Adipocyte (in vitro differentiated cells): ENCODE results near the gene SERAC1.
A peak's percentile ranks its signal among the peaks of the same experiment; 100 is the strongest.

Experiments used
- DNase-seq: peaks from one replicate; pipeline ENCODE4 v3.0.0-alpha.2; 2015; ENCODE audit warnings: low read depth
- H3K27me3 ChIP-seq: replicated peaks from 2 replicates; pipeline ENCODE4 v1.7.0; 2013; ENCODE audit warnings: mild to moderate bottlenecking, low read length, moderate library complexity; ENCODE audit not compliant: control insufficient read depth, insufficient read depth
- H3K36me3 ChIP-seq: 2 replicates; pipeline ENCODE4 v1.7.0; 2013; ENCODE audit warnings: low read length, mild to moderate bottlenecking, moderate library complexity; ENCODE audit not compliant: control insufficient read depth, insufficient read depth, severe bottlenecking
- H3K4me1 ChIP-seq: 2 replicates; pipeline ENCODE4 v1.7.0; 2013; ENCODE audit warnings: mild to moderate bottlenecking, low read length, moderate library complexity; ENCODE audit not compliant: control insufficient read depth, insufficient read depth
- H3K4me3 ChIP-seq: 2 replicates; pipeline ENCODE4 v1.7.0; 2013; ENCODE audit warnings: mild to moderate bottlenecking, low read length, moderate library complexity
- H3K9ac ChIP-seq: 2 replicates; pipeline ENCODE4 v1.7.0; 2013; ENCODE audit warnings: mild to moderate bottlenecking, low read length, moderate library complexity
- H3K9me3 ChIP-seq: 2 replicates; pipeline ENCODE4 v1.7.0; 2013; ENCODE audit warnings: mild to moderate bottlenecking, low read length, moderate library complexity; ENCODE audit not compliant: control insufficient read depth

Gene SERAC1

GRCh38 chr6:158118886-158119285, 49.2 kb downstream of the SERAC1 start:
- Histone ChIP-seq H3K27me3 (no peaks in the 10 kb centered on the region), H3K4me1 (peaks cover 2% of the 10 kb centered on the region), H3K9me3 (no peaks in the 10 kb centered on the region), H3K36me3 (peaks cover 33% of the 10 kb centered on the region), H3K9ac (no peak overlapping the region), H3K4me3 (no peak overlapping the region)
- no peak for DNase-seq

- Histone ChIP-seq H3K4me1 (no peaks in the 10 kb centered on the region), H3K9me3 (no peaks in the 10 kb centered on the region), H3K36me3 (peaks cover 51% of the 10 kb centered on the region), H3K9ac (no peak overlapping the region), H3K27me3 (no peaks in the 10 kb centered on the region), H3K4me3 (no peak overlapping the region)
- DNase-seq: no peak
Observed at GRCh38 chr6:158115508-158115907, 52.6 kb downstream of the SERAC1 start.

- DNase-seq: no peak
- H3K4me1 ChIP-seq: no peaks in the 10 kb centered on the region
- H3K9me3 ChIP-seq: no peaks in the 10 kb centered on the region
- peaks cover 51% of the 10 kb centered on the region for H3K36me3 ChIP-seq
- no peak overlapping the region for H3K4me3 ChIP-seq
- no peak overlapping the region for H3K9ac ChIP-seq
- H3K27me3 ChIP-seq: no peaks in the 10 kb centered on the region
Observed at GRCh38 chr6:158115102-158115501, 53.0 kb downstream of the SERAC1 start.

GRCh38 chr6:158113802-158114201, 54.3 kb downstream of the SERAC1 start:
- Histone ChIP-seq H3K4me1 (peaks cover 3% of the 10 kb centered on the region), H3K4me3 (no peak overlapping the region), H3K27me3 (no peaks in the 10 kb centered on the region), H3K9ac (no peak overlapping the region), H3K36me3 (peaks cover 54% of the 10 kb centered on the region), H3K9me3 (no peaks in the 10 kb centered on the region)
- DNase-seq: no peak

- Histone ChIP-seq H3K9ac (no peak overlapping the region), H3K4me3 (no peak overlapping the region), H3K9me3 (no peaks in the 10 kb centered on the region), H3K36me3 (peaks cover 51% of the 10 kb centered on the region), H3K4me1 (peaks cover 3% of the 10 kb centered on the region), H3K27me3 (no peaks in the 10 kb centered on the region)
- DNase-seq: no peak
Observed at GRCh38 chr6:158111987-158112386, 56.1 kb downstream of the SERAC1 start.

- Histone ChIP-seq H3K9me3 (no peaks in the 10 kb centered on the region), H3K4me1 (peaks cover 3% of the 10 kb centered on the region), H3K36me3 (peaks cover 43% of the 10 kb centered on the region), H3K4me3 (no peak overlapping the region), H3K9ac (no peak overlapping the region), H3K27me3 (no peaks in the 10 kb centered on the region)
- no peak for DNase-seq
Observed at GRCh38 chr6:158110986-158111385, 57.1 kb downstream of the SERAC1 start.

- peaks cover 34% of the 10 kb centered on the region for H3K36me3 ChIP-seq
- DNase-seq: peak; percentile 42
Observed at GRCh38 chr6:158109748-158110147, 58.3 kb downstream of the SERAC1 start.

GRCh38 chr6:158104696-158105095, 63.4 kb downstream of the SERAC1 start:
- Histone ChIP-seq H3K36me3 (peaks cover 9% of the 10 kb centered on the region), H3K4me3 (no peak overlapping the region), H3K4me1 (peaks cover under 1% of the 10 kb centered on the region), H3K9ac (no peak overlapping the region), H3K27me3 (no peaks in the 10 kb centered on the region), H3K9me3 (no peaks in the 10 kb centered on the region)
- DNase-seq: no peak

More at GRCh38 chr6:158109748-158110147, 58.3 kb downstream of the SERAC1 start:
- no peaks in the 10 kb centered on the region for H3K9me3 ChIP-seq
- H3K4me1 ChIP-seq: peaks cover 3% of the 10 kb centered on the region
- no peak overlapping the region for H3K4me3 ChIP-seq
- H3K27me3 ChIP-seq: no peaks in the 10 kb centered on the region
- H3K9ac ChIP-seq: no peak overlapping the region

GRCh38 chr6:158103228-158103627, 64.8 kb downstream of the SERAC1 start:
- Histone ChIP-seq H3K36me3 (no peaks in the 10 kb centered on the region), H3K4me3 (no peak overlapping the region), H3K27me3 (no peaks in the 10 kb centered on the region), H3K4me1 (no peaks in the 10 kb centered on the region), H3K9me3 (no peaks in the 10 kb centered on the region), H3K9ac (no peak overlapping the region)
- no peak for DNase-seq

GRCh38 chr6:158095671-158096070, 72.4 kb downstream of the SERAC1 start:
- Histone ChIP-seq H3K4me3 (no peak overlapping the region), H3K9ac (no peak overlapping the region), H3K9me3 (no peaks in the 10 kb centered on the region), H3K4me1 (no peaks in the 10 kb centered on the region), H3K27me3 (no peaks in the 10 kb centered on the region), H3K36me3 (peaks cover 34% of the 10 kb centered on the region)
- DNase-seq: no peak

GRCh38 chr6:158095031-158095430, 73.0 kb downstream of the SERAC1 start:
- H3K4me1 ChIP-seq: no peaks in the 10 kb centered on the region
- no peak overlapping the region for H3K9ac ChIP-seq
- no peaks in the 10 kb centered on the region for H3K27me3 ChIP-seq
- H3K4me3 ChIP-seq: no peak overlapping the region
- DNase-seq: peak; percentile 15
- peaks cover 34% of the 10 kb centered on the region for H3K36me3 ChIP-seq
- H3K9me3 ChIP-seq: no peaks in the 10 kb centered on the region

GRCh38 chr6:158092806-158093205, 75.3 kb downstream of the SERAC1 start:
- DNase-seq: no peak
- H3K4me1 ChIP-seq: no peaks in the 10 kb centered on the region
- no peak overlapping the region for H3K4me3 ChIP-seq
- H3K9ac ChIP-seq: no peak overlapping the region
- no peaks in the 10 kb centered on the region for H3K9me3 ChIP-seq
- peaks cover 34% of the 10 kb centered on the region for H3K36me3 ChIP-seq
- no peaks in the 10 kb centered on the region for H3K27me3 ChIP-seq
